Kidney epithelial cell (primary cell): ENCODE results near the gene MPV17. TPM values are rescaled to one million over a fixed set of nuclear protein-coding genes. Genes with fewer than 3 reads are reported as not detected.

Experiments
- DNase-seq: peaks from one replicate; pipeline ENCODE4 v3.0.0-alpha.2; 2010; ENCODE audit warnings: low read depth
- H3K27me3 ChIP-seq: 2 replicates; pipeline ENCODE4 v1.6.0; 2011; ENCODE audit warnings: low read length; ENCODE audit not compliant: control insufficient read depth, insufficient read depth
- H3K36me3 ChIP-seq: 2 replicates; pipeline ENCODE4 v1.5.1; 2011; ENCODE audit warnings: low read length; ENCODE audit not compliant: control insufficient read depth, insufficient read depth
- H3K4me3 ChIP-seq: 2 replicates; pipeline ENCODE4 v1.5.1; 2011; ENCODE audit warnings: low read depth, mild to moderate bottlenecking, control low read depth, low read length
- CTCF ChIP-seq: IDR thresholded peaks from 2 replicates; pipeline ENCODE4 v1.5.1; 2011; ENCODE audit warnings: mild to moderate bottlenecking, moderate library complexity, low read length, control low read depth, inconsistent platforms; ENCODE audit not compliant: insufficient read depth, poor library complexity, severe bottlenecking
- total RNA-seq: library from RNA; depleted of rRNA; stranded (reverse); fragments of >200 nt; gene quantifications from 2 replicates; pipeline ENCODE4 v1.2.3, GENCODE V29; 2015

The MPV17 gene
- total RNA-seq, 1 donor from 2014 or later: 105 TPM

GRCh38 chr2:27351802-27352598 is 29.1 kb upstream of the MPV17 start:
- no peak overlapping the region for H3K4me3 ChIP-seq
- no peaks in the 10 kb centered on the region for H3K36me3 ChIP-seq
- no peaks in the 10 kb centered on the region for H3K27me3 ChIP-seq
- DNase-seq: no peak
- no peak for TF ChIP-seq CTCF

- Histone ChIP-seq H3K36me3 (no peaks in the 10 kb centered on the region), H3K4me3 (no peak overlapping the region), H3K27me3 (no peaks in the 10 kb centered on the region)
- DNase-seq: no peak
- no peak for TF ChIP-seq CTCF
Measured at GRCh38 chr2:27350106-27350693, 27.3 kb upstream of the MPV17 start.

GRCh38 chr2:27347641-27348040 is 24.7 kb upstream of the MPV17 start:
- no peak overlapping the region for H3K4me3 ChIP-seq
- no peak for DNase-seq
- TF ChIP-seq CTCF: no peak
- H3K36me3 ChIP-seq: peaks cover 1% of the 10 kb centered on the region
- H3K27me3 ChIP-seq: no peaks in the 10 kb centered on the region

- no peak for DNase-seq
- H3K4me3 ChIP-seq: no peak overlapping the region
- no peak for TF ChIP-seq CTCF
- H3K27me3 ChIP-seq: no peaks in the 10 kb centered on the region
- H3K36me3 ChIP-seq: peaks cover 4% of the 10 kb centered on the region
Measured at GRCh38 chr2:27336173-27336572, 13.3 kb upstream of the MPV17 start.

GRCh38 chr2:27335311-27335710 is 12.4 kb upstream of the MPV17 start:
- no peaks in the 10 kb centered on the region for H3K27me3 ChIP-seq
- no peak overlapping the region for H3K4me3 ChIP-seq
- no peak for TF ChIP-seq CTCF
- H3K36me3 ChIP-seq: peaks cover 4% of the 10 kb centered on the region
- DNase-seq: no peak
